Transverse colon (tissue), 4 donors: Measurements from ENCODE around the gene TMEM37.

Source experiments
- CTCF ChIP-seq, 5 experiments: fragments of 200-600 bp in 3 of 5; fragments of 450-650 bp in 2 of 5; sonication (generic) in 3 of 5; IDR thresholded peaks; 1 replicate in 2 of 5; 2 replicates in 3 of 5; pipeline ENCODE4 v1.5.1; 2016 to 2017; ENCODE audit warnings: antibody characterized with exemption in 5 of 5, inconsistent platforms in 3 of 5, mild to moderate bottlenecking in 2 of 5, moderate library complexity in 1 of 5
- EP300 ChIP-seq: sonication (generic); formaldehyde crosslinking; IDR thresholded peaks from one replicate; pipeline ENCODE4 v1.6.1; 2017; ENCODE audit warnings: antibody characterized with exemption, low read depth
- POLR2A ChIP-seq: fragments of 450-650 bp; IDR thresholded peaks from one replicate; pipeline ENCODE4 v1.6.1; 2016; ENCODE audit warnings: antibody characterized with exemption, mild to moderate bottlenecking, moderate library complexity
- POLR2AphosphoS5 ChIP-seq, 3 donors: sonication (generic); formaldehyde crosslinking; IDR thresholded peaks; one replicate each; pipeline ENCODE4 v1.6.1; 2016; ENCODE audit warnings: antibody characterized with exemption in 3 of 3

- TF ChIP-seq CTCF (IDR thresholded peaks at IDR 0.05), result no peak
- TF ChIP-seq POLR2AphosphoS5 (IDR thresholded peaks at IDR 0.05), result no peak
- no peak for TF ChIP-seq POLR2A
- TF ChIP-seq EP300, result no peak
These were observed 46.2 kb upstream of the TMEM37 start for GRCh38 chr2:119385466-119385865.
